Right hindlimb (tissue), 1 donor: ENCODE results near the gene HGFAC.

Source experiments
- DNase-seq: peaks from one replicate; pipeline ENCODE4 v3.0.0-alpha.2; 2018

HGFAC gene

GRCh38 chr4:3464349-3464905, 22.7 kb downstream of the HGFAC start:
- no peak for DNase-seq

- DNase-seq = no peak
Observed at GRCh38 chr4:3464911-3465697, 23.3 kb downstream of the HGFAC start.

- no peak for DNase-seq
Observed at GRCh38 chr4:3465698-3466671, 24.2 kb downstream of the HGFAC start.

- DNase-seq = no peak
Observed at GRCh38 chr4:3466691-3467600, 25.2 kb downstream of the HGFAC start.

- no peak for DNase-seq
Observed at GRCh38 chr4:3467601-3468031, 25.8 kb downstream of the HGFAC start.

GRCh38 chr4:3468154-3468553, 26.4 kb downstream of the HGFAC start:
- no peak for DNase-seq

- DNase-seq = no peak
Observed at GRCh38 chr4:3468804-3469203, 27.0 kb downstream of the HGFAC start.

- DNase-seq = no peak
Observed at GRCh38 chr4:3469386-3470243, 27.8 kb downstream of the HGFAC start.

GRCh38 chr4:3470244-3471097, 28.7 kb downstream of the HGFAC start:
- DNase-seq = peak; percentile 65

- DNase-seq = no peak
Observed at GRCh38 chr4:3471098-3471760, 29.5 kb downstream of the HGFAC start.

- no peak for DNase-seq
Observed at GRCh38 chr4:3471886-3472285, 30.1 kb downstream of the HGFAC start.

- no peak for DNase-seq
Observed at GRCh38 chr4:3472411-3473141, 30.8 kb downstream of the HGFAC start.

- DNase-seq = no peak
Observed at GRCh38 chr4:3473181-3473950, 31.6 kb downstream of the HGFAC start.

GRCh38 chr4:3473996-3474765, 32.4 kb downstream of the HGFAC start:
- DNase-seq = no peak

GRCh38 chr4:3475041-3475712, 33.4 kb downstream of the HGFAC start:
- DNase-seq = no peak

- DNase-seq = no peak
Observed at GRCh38 chr4:3475713-3476260, 34.0 kb downstream of the HGFAC start.
